ENCODE results near the gene NBPF20.
"Not testable (repeated sequence)": the region's sequence is repeated elsewhere in the genome, so short reads cannot be mapped to it uniquely, and the experiment has no call there.

Gene NBPF20, protein sequence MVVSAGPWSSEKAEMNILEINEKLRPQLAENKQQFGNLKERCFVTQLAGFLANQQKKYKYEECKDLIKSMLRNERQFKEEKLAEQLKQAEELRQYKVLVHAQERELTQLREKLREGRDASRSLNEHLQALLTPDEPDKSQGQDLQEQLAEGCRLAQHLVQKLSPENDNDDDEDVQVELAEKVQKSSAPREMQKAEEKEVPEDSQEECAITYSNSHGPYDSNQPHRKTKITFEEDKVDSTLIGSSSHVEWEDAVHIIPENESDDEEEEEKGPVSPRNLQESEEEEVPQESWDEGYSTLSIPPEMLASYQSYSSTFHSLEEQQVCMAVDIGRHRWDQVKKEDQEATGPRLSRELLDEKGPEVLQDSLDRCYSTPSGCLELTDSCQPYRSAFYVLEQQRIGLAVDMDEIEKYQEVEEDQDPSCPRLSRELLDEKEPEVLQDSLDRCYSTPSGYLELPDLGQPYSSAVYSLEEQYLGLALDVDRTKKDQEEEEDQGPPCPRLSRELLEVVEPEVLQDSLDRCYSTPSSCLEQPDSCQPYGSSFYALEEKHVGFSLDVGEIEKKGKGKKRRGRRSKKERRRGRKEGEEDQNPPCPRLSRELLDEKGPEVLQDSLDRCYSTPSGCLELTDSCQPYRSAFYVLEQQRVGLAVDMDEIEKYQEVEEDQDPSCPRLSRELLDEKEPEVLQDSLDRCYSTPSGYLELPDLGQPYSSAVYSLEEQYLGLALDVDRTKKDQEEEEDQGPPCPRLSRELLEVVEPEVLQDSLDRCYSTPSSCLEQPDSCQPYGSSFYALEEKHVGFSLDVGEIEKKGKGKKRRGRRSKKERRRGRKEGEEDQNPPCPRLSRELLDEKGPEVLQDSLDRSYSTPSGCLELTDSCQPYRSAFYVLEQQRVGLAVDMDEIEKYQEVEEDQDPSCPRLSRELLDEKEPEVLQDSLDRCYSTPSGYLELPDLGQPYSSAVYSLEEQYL (N-terminal part only)

DNA sequence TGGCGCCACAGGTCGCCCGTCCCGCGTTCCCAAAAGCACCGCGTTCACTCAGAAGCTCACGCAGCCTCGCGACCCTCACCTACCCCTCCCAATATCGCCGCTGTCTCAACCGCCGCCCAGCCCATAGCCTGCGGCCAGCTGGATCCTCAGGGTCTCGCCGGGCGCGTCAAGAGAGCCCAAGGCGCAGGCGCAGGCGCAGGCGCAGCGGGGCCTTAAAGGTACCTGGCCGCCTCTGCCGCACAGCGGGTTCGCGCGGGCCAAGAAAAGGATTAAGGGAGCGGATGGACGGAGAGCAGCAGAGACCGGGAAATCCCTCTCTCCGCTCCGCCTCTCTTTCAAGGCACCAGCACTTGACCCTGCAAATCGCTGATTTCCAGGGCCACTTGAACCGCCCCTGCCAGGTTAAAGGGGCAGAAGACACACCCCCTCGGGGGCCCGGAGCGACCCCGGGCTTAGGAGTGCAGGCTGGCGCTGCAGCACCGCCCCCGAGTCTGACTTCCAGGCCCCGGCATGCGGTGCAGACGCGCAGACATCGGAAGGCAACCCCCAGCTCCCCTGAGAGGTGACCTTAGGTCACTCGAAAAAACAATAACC is at the start of gene NBPF20:
Gene NBPF20 (minus strand): TSS at position 168 of the 594 bp plus-strand sequence. CDS start 20,331 bp downstream, outside the sequence.
- peak; percentile 85 for DNase-seq

DNA sequence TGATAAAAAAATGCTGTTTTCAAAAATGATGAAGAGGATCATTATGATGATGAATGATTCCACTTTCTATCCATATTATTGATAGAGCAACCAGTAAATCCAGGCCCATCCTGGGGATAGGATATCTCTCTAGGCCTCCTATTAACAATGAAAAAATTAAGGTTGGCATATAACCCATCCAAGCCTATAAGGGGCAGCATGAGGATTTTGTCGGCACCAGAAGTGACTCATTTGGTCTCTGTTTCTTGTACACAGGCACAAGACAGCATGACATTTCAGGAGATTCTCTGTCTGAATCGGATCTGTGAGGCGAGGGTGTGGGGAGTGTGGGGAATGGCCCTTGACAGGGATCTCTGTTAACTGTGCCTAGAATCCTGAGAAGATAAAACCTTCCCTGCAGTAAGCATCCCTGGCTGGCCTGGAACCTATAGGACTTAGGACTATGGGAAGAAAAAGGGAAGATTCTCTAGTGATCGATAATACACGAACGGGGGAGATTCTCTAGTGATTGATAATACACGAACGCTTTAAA is 49.5 kb upstream of the NBPF20 start:
- not testable (repeated sequence) for DNase-seq

DNA sequence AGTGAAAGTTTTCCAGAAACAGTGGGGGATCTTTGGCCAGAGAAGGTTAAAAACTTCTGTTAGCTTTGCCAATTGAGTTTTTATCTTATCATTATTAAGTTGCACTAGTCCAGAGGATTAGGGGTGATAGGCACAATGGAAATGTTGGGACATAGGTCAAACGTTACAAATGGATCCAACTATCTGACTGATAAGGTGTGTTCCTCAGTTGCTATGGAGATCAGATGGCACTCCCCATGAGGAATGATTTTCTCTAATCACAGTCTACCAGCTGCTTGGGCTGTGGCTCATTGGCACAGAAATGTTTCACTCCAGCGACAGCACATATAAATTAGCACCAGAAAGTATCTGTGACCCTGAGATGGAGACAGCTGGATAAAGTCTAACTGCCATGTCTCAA is 47.3 kb upstream of the NBPF20 start:
- DNase-seq: not testable (repeated sequence)

DNA sequence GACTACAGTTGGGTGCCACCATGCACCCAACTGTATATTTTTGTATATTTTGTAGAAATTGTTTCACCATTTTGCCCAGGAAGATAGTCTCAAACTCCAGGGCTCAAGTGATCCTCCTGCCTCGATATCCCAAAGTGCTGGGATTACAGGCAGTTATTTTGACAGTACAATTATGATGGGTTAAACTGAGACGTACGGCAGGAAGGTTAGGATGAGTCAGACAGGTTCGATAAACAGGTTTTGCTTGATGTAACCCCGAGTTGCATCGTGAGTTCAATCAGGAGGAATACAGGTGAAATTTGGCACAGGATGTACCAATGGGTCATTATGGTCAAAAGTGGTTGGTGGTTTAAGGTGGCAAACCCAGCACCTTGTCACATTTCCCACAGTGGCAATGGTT is 46.0 kb upstream of the NBPF20 start:
- DNase-seq: not testable (repeated sequence)

DNA sequence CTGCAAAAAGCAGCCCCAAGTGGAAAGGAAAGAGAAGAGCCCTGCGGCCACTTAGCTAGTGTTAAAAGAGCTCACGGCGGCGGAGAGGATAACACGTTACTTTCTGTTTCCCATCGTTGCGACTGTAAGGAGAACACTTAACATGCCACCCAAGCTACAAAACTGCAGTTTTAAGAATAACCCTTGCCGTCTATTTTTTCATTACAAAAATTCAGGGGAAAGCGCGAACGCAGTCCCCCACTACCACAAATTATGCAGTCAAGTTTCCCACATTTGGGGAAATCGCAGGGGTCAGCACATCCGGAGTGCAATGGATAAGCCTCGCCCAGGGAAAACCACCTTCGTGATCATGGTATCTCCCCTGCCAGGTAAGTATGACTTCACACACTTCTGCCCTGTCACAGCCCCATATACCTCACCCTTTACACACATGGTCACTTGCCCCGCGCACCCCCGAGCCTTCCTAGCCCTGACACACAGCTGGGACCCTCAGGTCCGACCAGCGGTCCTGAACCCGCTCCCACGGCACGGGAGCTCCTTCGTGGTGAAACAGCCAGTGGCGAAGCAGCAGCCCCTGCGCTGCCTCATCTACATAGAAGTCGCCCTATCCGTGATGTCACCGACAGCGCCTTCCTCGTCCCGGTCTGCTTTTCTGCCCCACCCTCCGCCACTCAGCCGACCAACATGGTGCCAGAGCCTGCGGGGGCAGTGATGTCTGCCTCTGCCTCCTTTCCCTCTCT is 40.2 kb upstream of the NBPF20 start:
- DNase-seq: peak; percentile 84 to 85

DNA sequence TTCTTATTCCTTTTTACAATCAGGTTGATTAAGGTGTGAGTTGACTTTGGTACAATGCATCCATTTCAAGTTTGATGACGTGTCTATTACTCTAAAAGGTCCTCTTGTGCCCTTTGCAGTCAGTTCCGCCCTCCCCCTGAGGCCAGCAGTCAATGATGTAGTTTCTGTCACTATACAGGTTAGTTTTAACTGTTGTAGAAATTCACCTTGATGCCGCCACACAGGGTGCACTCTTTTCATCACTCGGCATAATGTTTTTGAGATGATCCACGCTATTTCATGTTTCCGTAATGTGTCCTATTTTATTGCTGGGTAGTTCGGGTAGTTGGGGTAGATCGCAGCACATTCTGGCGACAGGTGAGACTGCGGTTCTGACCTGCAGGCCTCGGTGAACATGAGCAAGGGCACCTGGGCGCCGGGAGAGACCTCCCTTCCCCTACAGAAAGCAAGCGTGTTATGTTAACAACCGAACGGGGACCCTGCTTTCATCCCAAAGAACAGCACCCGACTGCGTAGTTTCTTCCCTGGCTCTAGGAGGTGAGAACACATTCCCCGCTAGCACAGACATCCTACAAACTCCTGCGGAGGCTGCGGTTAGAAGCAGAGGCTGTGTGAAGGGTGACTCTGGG is 39.4 kb upstream of the NBPF20 start:
- not testable (repeated sequence) for DNase-seq

DNA sequence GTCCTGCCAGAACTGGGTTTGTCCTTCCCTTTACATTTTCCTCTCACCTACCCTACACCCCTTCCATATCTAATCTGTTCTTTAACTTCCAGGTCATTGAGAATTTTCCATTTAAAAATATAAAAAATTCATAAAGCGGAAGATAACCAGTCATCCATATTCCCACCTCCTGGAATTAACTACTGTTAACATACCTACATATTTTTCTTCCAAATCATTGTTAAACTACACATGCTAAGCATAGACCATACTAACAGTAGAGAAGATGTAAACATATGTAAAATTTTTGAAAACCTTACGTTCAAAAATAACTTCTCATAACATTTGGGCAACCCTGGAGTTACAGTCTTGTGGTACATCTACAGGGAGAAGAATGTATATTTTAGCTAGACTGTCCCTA is 38.6 kb upstream of the NBPF20 start:
- DNase-seq: not testable (repeated sequence)

DNA sequence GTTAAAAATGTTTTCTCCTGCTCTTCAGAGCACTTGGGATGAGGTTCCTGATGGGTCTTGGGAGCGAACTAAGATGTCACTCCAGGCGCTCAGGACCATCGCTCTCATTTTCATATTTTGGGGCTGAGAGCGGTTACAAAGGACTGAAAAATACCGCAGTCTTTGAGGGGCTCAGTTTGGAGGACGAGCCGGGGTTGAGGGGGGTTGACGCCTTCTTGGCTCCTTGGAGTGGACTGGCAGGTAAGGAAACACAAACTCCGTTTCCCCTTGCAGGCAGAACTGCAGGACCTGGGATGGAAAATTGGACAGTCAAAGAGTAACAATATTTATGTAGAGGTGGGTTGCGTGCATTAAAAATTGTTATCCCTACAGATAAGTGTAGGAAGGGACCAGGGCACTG is 35.3 kb upstream of the NBPF20 start:
- DNase-seq: not testable (repeated sequence)

DNA sequence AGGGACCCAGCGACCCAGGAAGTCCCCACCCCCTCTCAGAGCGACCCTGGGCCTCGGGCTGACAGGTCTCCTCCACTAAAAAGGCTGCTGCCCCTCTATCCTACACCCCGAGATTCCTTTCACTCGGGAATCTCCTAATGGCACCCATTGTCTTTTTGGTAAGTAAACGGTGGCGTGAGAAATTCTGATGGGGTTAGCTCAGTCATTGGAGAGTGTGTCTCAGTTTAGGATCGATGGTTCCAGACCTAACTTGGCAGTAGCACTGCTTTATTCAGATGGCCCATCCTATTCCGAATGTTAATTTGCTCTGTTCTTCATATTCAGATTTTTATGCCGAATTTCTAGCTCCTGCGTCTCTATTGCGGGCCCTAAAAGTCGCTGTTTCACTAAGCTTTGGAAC is 34.6 kb upstream of the NBPF20 start:
- not testable (repeated sequence) for DNase-seq

DNA sequence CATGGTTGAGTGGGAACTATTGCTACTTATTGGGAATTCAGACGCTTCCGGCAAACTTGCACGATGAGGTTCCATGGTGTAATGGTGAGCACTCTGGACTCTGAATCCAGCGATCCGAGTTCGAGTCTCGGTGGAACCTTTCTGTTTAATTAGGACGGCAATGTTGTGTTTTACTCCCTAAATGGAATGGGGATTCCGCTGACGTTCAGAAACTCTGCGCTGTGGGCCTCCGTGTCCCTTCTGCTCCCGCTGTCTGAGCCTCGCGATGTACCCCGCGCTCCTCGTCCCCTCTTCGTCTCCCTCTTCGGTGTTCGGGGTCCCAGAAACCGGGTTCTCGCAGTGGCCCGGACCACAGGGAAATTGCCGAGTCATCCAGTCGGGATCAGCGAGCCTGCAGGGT is 34.2 kb upstream of the NBPF20 start:
- not testable (repeated sequence) for DNase-seq

DNA sequence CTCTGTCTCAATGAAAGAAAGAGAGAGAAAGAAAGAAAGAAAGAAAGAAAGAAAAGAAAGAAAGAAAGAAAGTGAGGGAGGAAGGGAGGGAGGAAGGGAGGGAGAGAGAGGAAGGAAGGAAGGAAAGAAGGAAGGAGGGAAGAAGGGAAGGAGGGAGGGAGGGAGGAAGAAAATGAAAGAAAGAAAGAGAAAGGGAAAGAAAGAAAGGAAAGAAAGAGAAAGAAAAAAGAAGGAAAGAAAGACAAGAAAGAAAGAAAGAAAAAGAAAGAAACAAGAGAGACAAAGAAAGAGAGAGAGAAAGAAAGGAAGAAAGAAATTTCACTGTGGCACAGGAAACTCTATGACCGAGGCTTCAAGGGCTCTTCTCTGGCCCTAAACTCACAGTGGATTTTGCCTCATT is 33.7 kb upstream of the NBPF20 start:
- DNase-seq: not testable (repeated sequence)

DNA sequence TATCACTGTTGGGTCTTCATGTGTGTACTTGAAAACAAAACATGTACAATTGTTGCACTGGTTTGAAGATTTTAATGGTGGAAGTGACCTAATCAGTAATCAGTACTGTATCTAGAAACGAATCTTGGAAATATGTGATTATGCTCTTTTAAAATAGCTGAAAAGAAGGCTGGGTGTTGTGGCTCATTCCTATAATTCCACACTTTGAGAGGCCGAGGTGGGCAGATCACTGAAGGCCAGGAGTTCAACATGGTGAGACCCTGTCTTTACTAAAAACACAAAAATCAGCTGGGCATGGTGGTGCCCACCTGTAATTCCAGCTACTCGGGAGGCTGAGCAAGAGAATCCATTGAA is 29.4 kb upstream of the NBPF20 start:
- not testable (repeated sequence) for DNase-seq

DNA sequence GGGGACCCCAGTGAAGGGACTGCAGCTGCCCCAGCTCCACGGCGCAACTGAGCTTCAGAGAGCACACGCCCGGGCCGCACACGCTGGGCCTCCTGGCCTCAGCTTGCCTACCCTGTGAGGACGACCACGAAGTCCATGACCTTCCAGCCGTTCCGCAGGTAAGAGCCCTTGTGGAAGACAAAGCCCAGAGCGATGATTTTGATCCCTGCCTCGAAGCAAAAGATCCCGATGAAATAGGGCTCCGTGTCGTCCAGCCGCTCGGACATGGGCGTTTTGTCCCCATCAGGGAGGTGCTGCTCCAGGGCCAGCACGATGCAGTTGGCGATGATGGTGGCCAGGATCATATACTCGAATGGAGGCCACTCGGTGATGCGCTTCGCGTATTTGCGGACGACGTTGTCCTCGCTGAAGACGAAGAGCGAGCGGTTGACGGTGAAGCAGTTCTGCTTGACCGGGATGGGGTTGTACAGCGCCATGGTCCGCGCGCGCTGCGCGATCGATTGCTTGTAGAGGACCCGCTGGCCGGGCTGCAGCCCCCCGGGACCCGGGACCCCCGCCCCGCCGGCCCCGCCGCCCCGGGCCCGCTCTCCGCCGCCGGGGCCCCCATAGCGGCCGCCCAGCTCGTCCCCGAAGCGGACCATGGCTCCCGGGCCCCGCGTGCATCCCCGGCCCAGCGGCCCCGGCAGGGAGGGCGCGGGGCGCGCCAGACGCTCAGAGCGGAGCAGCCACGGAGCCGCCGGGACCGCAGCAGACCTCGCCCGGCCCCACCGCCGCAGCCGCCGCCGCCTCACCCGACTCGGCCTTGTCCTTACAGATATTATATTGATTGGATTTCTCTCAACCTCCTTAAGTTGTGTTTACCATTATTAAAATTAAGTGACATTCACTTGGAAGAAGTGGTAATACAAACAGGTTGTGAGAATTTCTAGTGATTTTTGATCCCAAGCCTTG is 28.7 kb upstream of the NBPF20 start:
- DNase-seq: not testable (repeated sequence)

DNA sequence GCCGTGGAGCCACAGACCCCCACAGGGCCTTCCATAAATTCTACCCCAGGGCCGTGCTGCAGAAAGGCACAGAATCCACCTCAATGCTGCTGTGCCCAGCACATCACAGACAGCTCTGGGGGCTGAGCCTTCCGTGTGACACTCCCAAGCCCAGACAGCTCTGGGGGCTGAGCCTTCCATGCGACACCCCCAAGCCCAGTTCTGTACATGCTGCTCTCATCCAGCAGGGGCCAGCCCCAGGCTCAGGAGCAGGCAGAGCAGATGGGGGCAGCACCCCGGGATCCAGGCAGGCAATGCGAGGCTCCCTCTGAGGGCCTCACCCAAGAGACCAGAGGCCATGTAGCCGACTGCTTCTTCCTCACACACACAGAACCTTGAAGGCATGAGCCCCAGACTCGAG is 27.1 kb upstream of the NBPF20 start:
- not testable (repeated sequence) for DNase-seq

DNA sequence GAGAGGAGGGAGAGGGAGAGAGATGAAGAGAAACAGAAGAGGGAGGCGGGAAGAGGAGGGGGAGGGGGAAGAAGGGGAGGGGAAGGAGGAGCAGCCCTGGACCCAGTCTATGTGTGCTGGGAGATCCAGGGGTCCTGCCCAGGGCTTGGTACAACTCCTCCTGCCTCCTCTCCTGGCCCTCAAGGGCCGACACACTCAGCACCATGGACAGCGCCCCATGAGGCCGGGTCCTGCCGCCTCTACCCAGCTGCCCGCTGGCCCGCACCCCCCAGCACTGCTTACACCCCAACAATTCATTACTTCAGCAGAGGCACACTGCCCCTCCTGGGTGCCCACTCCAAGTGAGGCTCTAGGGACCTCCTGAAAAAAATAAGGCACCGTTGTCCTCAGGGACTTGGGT is 26.5 kb upstream of the NBPF20 start:
- peak; percentile 46 to 47 for DNase-seq

DNA sequence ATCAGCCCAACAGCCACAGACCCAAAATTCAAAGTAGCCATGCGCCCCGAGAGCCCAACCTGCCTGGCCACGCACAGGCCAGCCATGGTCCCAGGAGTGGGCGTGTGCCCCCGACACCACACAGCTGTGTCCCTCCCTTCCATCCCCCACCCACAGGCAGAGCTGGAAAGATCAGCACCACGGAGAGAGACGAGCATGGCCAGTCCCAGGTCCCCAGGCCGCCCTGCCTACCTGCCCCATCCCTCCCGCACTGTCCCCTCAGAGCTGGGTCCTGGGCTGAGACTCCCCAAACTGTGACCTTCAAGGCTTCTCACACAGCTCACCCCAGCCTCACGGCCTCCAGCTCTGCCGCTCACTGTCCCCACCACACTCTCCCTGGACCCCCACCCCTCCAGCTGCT is 19.8 kb upstream of the NBPF20 start:
- not testable (repeated sequence) for DNase-seq

DNA sequence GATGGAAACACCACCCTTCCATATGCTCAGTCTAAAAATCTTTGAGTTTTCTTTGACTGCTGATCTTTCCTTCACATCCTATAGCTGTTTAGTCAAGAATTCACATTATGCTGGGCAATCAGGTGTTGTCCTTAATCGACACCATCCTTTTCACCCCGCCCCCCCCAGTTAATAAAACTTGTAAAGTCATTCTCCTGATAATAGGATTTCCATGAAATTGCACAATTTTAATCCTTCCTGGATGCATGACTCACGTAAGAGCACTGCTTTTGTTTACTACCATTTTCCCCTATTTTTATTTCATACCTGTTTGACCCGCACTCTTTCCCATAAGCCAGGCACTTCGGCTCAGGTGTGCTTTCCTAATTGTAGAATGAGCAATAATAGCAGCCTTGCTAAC is 16.9 kb upstream of the NBPF20 start:
- not testable (repeated sequence) for DNase-seq

DNA sequence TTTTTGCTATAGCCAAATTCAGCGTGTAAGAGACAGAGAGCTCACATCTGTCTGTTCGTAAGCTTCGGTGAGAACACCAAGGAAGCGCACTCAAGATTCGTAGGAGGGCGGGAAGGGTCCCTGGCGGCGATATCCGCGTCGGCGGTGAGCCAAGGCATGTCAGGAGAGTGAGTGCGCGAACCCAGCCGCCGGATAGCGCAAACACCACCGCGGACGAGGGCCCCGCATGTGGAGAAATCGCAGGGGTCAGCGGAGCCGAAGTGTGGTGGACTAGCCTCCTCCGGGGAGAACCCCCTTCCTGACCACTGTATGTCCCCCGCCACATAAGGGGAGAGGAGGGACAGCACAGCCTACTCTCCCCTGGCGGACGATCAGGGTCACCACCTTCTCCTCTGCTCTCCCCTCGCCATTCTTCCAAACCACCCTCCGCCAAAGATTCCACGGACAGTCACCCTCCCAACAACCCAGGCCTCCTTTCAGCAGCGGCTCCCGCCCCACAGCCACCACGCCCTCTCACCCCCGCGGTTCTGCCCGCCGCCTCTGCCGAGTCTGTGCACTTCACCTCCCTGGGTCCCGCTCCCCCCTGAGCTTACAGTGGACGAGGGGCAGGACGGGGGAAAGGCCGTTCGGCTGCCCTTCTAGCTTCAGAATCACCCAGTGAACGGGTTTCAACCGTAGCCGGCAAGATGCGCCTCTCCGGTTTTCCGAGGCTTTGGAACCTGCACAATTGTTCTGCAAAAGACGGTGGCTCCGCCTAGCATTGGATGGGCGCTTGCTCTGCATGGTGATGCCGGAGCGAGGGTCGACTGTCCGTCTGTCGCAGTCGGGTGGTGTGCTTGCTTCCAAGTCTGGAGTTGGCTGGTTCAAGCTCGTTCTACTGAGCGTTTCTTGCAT is 6.2 kb upstream of the NBPF20 start:
- DNase-seq: peak; percentile 32 to 36

DNA sequence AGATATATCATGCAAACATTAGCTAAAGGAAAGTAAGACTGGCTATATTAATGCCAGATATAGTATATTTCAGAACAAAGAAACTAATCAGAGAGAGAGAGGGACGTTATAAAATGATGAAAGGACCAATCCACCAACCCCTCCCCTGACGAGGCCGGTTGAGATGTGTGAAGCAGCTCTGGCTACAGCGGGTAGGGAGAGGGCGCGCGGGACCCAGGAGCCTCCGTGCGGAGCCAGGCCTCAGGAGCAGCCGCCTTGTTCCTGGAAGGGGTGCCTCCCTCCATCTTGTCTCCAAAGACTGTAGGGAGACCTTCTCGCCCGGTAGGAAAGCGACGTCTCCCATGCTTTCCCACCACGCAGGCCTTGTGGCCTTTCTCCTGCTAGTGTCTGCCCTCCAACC is 5.4 kb upstream of the NBPF20 start:
- DNase-seq: not testable (repeated sequence)

Measured in activated T-cell treated with anti-CD3 and anti-CD28 coated beads, Interleukin-2, amount 50 U/mL, for 48 hours (primary cell).